ENCODE results near the gene C1orf216.

DNA sequence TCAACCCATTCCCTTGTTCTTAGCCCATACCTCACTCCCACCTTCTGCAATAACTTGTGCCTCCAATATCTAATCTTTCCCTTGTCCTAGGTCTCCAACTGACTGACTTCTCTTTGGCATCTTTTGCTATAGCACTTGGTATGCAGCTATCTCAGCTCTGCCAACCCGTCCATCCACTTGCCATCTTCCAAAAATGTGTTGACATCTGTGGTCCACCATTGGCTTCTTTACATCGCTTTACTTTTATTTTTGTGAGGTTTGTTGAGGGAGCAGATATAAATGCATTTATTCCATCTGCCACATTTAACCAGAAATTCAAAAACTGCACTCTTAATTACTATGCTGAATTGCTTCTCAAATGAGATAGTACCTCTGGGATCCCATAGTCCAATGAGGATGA lies 52.5 kb downstream of the C1orf216 start:
- TF ChIP-seq, protein P1, sequence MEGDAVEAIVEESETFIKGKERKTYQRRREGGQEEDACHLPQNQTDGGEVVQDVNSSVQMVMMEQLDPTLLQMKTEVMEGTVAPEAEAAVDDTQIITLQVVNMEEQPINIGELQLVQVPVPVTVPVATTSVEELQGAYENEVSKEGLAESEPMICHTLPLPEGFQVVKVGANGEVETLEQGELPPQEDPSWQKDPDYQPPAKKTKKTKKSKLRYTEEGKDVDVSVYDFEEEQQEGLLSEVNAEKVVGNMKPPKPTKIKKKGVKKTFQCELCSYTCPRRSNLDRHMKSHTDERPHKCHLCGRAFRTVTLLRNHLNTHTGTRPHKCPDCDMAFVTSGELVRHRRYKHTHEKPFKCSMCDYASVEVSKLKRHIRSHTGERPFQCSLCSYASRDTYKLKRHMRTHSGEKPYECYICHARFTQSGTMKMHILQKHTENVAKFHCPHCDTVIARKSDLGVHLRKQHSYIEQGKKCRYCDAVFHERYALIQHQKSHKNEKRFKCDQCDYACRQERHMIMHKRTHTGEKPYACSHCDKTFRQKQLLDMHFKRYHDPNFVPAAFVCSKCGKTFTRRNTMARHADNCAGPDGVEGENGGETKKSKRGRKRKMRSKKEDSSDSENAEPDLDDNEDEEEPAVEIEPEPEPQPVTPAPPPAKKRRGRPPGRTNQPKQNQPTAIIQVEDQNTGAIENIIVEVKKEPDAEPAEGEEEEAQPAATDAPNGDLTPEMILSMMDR (conservative IDR thresholded peaks at IDR 0.05 in 1 of 2, IDR thresholded peaks at IDR 0.05 in 1 of 2; ENCODE audit: low read depth in 1 of 2, low read length in 2 of 2), result no peak
- no peak for TF ChIP-seq EZH2 (IDR thresholded peaks at IDR 0.05; ENCODE audit: low read length, missing control alignments)
